HUES6 (cell line): ENCODE measurements around the gene CUL9.

Experiments
- H3K27ac ChIP-seq: 2 replicates; pipeline ENCODE4 v1.7.0; 2013; ENCODE audit warnings: low read depth, mild to moderate bottlenecking, low read length, inconsistent platforms
- H3K27me3 ChIP-seq: 2 replicates; pipeline ENCODE4 v1.6.1; 2013; ENCODE audit warnings: low read length; ENCODE audit not compliant: control insufficient read depth, insufficient read depth
- H3K36me3 ChIP-seq: 2 replicates; pipeline ENCODE4 v1.6.1; 2013; ENCODE audit warnings: low read length; ENCODE audit not compliant: control insufficient read depth, insufficient read depth
- H3K4me1 ChIP-seq: 2 replicates; pipeline ENCODE4 v1.6.1; 2013; ENCODE audit warnings: low read length; ENCODE audit not compliant: control insufficient read depth, insufficient read depth
- H3K4me3 ChIP-seq: 2 replicates; pipeline ENCODE4 v1.5.1; 2013; ENCODE audit warnings: low read depth, low read length
- H3K9ac ChIP-seq: one replicate; pipeline ENCODE4 v1.6.1; 2013; ENCODE audit warnings: mild to moderate bottlenecking, low read length
- H3K9me3 ChIP-seq: 2 replicates; pipeline ENCODE4 v1.6.1; 2013; ENCODE audit warnings: low read depth, low read length; ENCODE audit not compliant: control insufficient read depth, insufficient read depth

Gene CUL9

GRCh38 chr6:43202451-43202850 lies 20.5 kb downstream of the CUL9 start:
- no peak overlapping the region for H3K4me3 ChIP-seq
- H3K36me3 ChIP-seq: 0 out of 2 replicates have a peak, but pooled peaks cover 5% of the 10 kb centered on the region
- no peak overlapping the region for H3K27ac ChIP-seq
- H3K9ac ChIP-seq: no peak overlapping the region
- no peaks in the 10 kb centered on the region for H3K9me3 ChIP-seq
- H3K27me3 ChIP-seq: no peaks in the 10 kb centered on the region
- no peaks in the 10 kb centered on the region for H3K4me1 ChIP-seq

- H3K36me3 ChIP-seq: 0 out of 2 replicates have a peak, but pooled peaks cover 5% of the 10 kb centered on the region
- H3K27ac ChIP-seq: no peak overlapping the region
- no peaks in the 10 kb centered on the region for H3K27me3 ChIP-seq
- H3K9ac ChIP-seq: no peak overlapping the region
- H3K9me3 ChIP-seq: no peaks in the 10 kb centered on the region
- no peaks in the 10 kb centered on the region for H3K4me1 ChIP-seq
- H3K4me3 ChIP-seq: no peak overlapping the region
These were observed 21.2 kb downstream of the CUL9 start for GRCh38 chr6:43203029-43203717.

DNA sequence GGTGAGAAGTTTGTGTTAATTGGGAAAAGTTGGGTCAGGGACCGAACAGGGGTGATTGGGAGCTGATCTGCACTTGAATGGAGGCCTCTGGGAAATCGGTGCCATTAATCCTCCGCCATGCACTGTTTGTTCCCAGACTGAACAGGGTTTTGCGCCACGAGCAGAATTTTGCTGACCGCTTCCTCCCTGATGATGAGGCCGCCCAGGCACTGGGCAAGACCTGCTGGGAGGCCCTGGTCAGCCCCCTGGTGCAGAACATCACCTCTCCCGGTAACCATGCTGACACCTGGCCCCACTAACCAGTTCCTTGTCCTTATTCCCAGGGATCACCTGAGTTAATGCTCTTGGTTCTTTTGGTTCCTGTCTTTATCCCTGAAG lies 21.7 kb downstream of the CUL9 start:
- H3K27ac ChIP-seq: no peak overlapping the region
- no peaks in the 10 kb centered on the region for H3K27me3 ChIP-seq
- no peaks in the 10 kb centered on the region for H3K4me1 ChIP-seq

GRCh38 chr6:43204271-43205105 lies 22.5 kb downstream of the CUL9 start:
- H3K9me3 ChIP-seq: no peaks in the 10 kb centered on the region
- no peak overlapping the region for H3K4me3 ChIP-seq
- H3K27ac ChIP-seq: no peak overlapping the region
- no peak overlapping the region for H3K9ac ChIP-seq
- no peaks in the 10 kb centered on the region for H3K27me3 ChIP-seq
- H3K36me3 ChIP-seq: 0 out of 2 replicates have a peak, but pooled peaks cover 5% of the 10 kb centered on the region
- H3K4me1 ChIP-seq: no peaks in the 10 kb centered on the region

More for the DNA sequence above, 21.7 kb downstream of the CUL9 start:
- H3K9me3 ChIP-seq: no peaks in the 10 kb centered on the region
- H3K4me3 ChIP-seq: no peak overlapping the region
- 0 out of 2 replicates have a peak, but pooled peaks cover 5% of the 10 kb centered on the region for H3K36me3 ChIP-seq
- H3K9ac ChIP-seq: no peak overlapping the region

- Histone ChIP-seq H3K4me1 (no peaks in the 10 kb centered on the region), H3K4me3 (no peak overlapping the region), H3K36me3 (0 out of 2 replicates have a peak, but pooled peaks cover 2% of the 10 kb centered on the region), H3K9ac (no peak overlapping the region), H3K27me3 (no peaks in the 10 kb centered on the region), H3K9me3 (no peaks in the 10 kb centered on the region), H3K27ac (no peak overlapping the region)
These were observed 23.9 kb downstream of the CUL9 start for GRCh38 chr6:43205849-43206248.

DNA sequence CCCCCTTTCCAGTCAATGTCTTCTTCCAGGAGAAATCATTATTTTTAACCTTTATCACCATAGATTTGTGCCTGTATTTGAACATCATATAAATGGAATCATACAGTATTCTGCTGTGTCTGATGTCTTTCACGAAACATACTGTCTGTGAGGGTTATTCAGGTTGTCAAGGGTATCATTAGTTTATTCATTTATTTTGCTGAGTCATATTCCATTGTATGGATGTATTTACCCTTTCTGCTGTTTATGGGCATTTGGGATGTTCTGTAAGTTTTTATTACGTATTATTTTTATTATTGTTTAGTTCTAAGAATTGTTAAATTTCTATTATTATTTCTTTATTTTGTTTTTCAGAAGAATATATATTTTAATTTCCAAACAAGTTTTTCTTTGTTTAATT lies 25.3 kb downstream of the CUL9 start:
- Histone ChIP-seq H3K9ac (no peak overlapping the region), H3K9me3 (no peaks in the 10 kb centered on the region), H3K27ac (no peak overlapping the region), H3K4me3 (no peak overlapping the region), H3K4me1 (no peaks in the 10 kb centered on the region), H3K36me3 (no peaks in the 10 kb centered on the region), H3K27me3 (no peaks in the 10 kb centered on the region)

DNA sequence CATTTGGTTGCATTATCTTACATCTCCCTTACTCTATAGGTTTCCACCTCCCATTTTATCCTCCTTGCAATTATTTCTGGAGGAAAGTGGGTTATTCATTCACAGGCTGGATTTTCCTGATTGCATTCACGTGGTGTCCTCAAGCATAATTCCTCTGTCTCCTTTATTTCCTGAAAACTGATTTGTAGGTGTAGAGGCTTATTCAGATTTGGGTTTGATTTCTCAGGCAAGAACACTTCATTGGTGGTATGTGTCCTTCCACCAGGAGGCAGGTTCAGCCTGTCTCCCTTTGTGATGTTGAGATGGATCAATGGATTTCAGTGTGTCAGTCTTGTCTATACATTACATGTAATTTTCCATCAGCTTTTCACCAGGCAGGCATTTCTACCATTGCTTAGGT lies 30.0 kb downstream of the CUL9 start:
- H3K27me3 ChIP-seq: no peaks in the 10 kb centered on the region
- no peaks in the 10 kb centered on the region for H3K36me3 ChIP-seq
- H3K4me1 ChIP-seq: no peaks in the 10 kb centered on the region
- H3K9ac ChIP-seq: no peak overlapping the region
- no peak overlapping the region for H3K27ac ChIP-seq
- H3K9me3 ChIP-seq: no peaks in the 10 kb centered on the region
- no peak overlapping the region for H3K4me3 ChIP-seq

- H3K4me3 ChIP-seq: no peak overlapping the region
- H3K27me3 ChIP-seq: no peaks in the 10 kb centered on the region
- H3K27ac ChIP-seq: no peak overlapping the region
- H3K4me1 ChIP-seq: no peaks in the 10 kb centered on the region
- no peaks in the 10 kb centered on the region for H3K9me3 ChIP-seq
- no peaks in the 10 kb centered on the region for H3K36me3 ChIP-seq
- H3K9ac ChIP-seq: no peak overlapping the region
These were observed 31.4 kb downstream of the CUL9 start for GRCh38 chr6:43213431-43213830.

- no peak overlapping the region for H3K27ac ChIP-seq
- H3K9me3 ChIP-seq: no peaks in the 10 kb centered on the region
- H3K4me3 ChIP-seq: no peak overlapping the region
- no peak overlapping the region for H3K9ac ChIP-seq
- H3K4me1 ChIP-seq: no peaks in the 10 kb centered on the region
- H3K27me3 ChIP-seq: no peaks in the 10 kb centered on the region
- H3K36me3 ChIP-seq: no peaks in the 10 kb centered on the region
These were observed 33.1 kb downstream of the CUL9 start for GRCh38 chr6:43215066-43215465.

DNA sequence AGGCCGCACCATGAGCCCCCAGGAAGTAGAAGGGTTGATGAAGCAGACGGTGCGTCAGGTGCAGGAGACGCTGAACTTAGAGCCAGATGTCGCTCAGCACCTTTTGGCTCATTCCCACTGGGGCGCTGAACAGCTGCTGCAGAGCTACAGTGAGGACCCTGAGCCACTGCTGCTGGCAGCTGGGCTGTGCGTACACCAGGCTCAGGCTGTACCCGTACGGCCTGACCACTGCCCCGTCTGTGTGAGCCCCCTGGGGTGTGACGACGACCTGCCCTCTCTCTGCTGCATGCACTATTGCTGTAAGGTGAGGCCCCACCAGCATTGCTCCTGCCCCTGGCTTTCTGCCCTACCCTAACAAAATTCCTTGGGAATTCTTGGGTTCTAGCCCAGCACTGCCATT lies 34.2 kb downstream of the CUL9 start:
- Histone ChIP-seq H3K4me1 (no peaks in the 10 kb centered on the region), H3K9ac (no peak overlapping the region), H3K9me3 (no peaks in the 10 kb centered on the region), H3K4me3 (no peak overlapping the region), H3K27ac (no peak overlapping the region), H3K36me3 (peaks cover 8% of the 10 kb centered on the region), H3K27me3 (no peaks in the 10 kb centered on the region)

DNA sequence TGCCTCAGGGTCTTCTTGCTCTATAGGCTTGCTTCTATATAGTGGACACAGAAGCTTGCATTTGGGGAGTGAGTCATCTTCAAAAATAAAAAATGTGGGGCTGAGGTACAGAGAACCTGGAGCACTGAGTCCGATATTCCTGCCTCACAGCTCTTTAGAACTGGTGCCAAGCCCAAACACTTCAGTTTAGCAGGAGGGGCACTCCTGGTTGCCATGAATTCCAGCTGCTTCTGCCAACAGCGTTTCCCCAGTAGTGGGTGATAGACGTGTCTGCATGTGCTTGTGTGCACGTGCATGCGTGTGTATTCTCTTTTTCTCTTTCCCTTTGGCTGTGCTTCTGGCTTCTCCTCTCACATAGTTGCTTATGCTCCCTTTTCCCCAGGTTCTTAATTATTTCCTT lies 35.4 kb downstream of the CUL9 start:
- Histone ChIP-seq H3K4me1 (no peaks in the 10 kb centered on the region), H3K27ac (no peak overlapping the region), H3K36me3 (peaks cover 8% of the 10 kb centered on the region), H3K9ac (no peak overlapping the region), H3K27me3 (no peaks in the 10 kb centered on the region), H3K4me3 (no peak overlapping the region), H3K9me3 (no peaks in the 10 kb centered on the region)
